Tibial nerve (tissue), 4 donors: Measurements from ENCODE around the gene MUC5AC. TPM values are rescaled to one million over a fixed set of nuclear protein-coding genes. Genes with fewer than 3 reads are reported as not detected.

Experiments
- DNase-seq, 2 donors: peaks; one replicate each; pipeline ENCODE4 v3.0.0-alpha.2; 2019; ENCODE audit warnings: low spot score in 2 of 2
- H3K27ac ChIP-seq, 4 donors: fragments of 200-600 bp; sonication (generic) in 3 of 4; one replicate each; pipeline ENCODE4 v1.5.1; 2017 to 2019; ENCODE audit warnings: mild to moderate bottlenecking in 1 of 4
- H3K27me3 ChIP-seq, 2 donors: fragments of 200-600 bp; sonication (generic) in 1 of 2; one replicate each; pipeline versions ENCODE4 v1.5.1 to v1.6.0; 2017 to 2019
- H3K36me3 ChIP-seq, 3 donors: fragments of 200-600 bp; sonication (generic); one replicate each; pipeline ENCODE4 v1.5.1; 2018 to 2019
- H3K4me1 ChIP-seq, 4 donors: fragments of 200-600 bp; sonication (generic) in 3 of 4; one replicate each; pipeline ENCODE4 v1.5.1; 2017 to 2019
- H3K4me3 ChIP-seq, 4 donors: fragments of 200-600 bp; sonication (generic) in 3 of 4; one replicate each; pipeline ENCODE4 v1.5.1; 2017 to 2019; ENCODE audit warnings: mild to moderate bottlenecking in 1 of 4, moderate library complexity in 1 of 4
- H3K9me3 ChIP-seq, 4 donors: fragments of 200-600 bp; sonication (generic) in 3 of 4; one replicate each; pipeline ENCODE4 v1.5.1; 2017 to 2019
- CTCF ChIP-seq, 5 experiments: fragments of 200-600 bp in 3 of 5; fragments of 450-650 bp in 2 of 5; sonication (generic) in 3 of 5; IDR thresholded peaks; one replicate each; pipeline ENCODE4 v1.5.1; 2016 to 2019; ENCODE audit warnings: antibody characterized with exemption in 5 of 5, mild to moderate bottlenecking in 3 of 5, moderate library complexity in 2 of 5
- EP300 ChIP-seq, 2 donors: sonication (generic); formaldehyde crosslinking; IDR thresholded peaks; one replicate each; pipeline ENCODE4 v1.6.1; 2017; ENCODE audit warnings: antibody characterized with exemption in 2 of 2, mild to moderate bottlenecking in 1 of 2
- POLR2A ChIP-seq, 2 donors: fragments of 450-650 bp; IDR thresholded peaks; one replicate each; pipeline ENCODE4 v1.6.1; 2017; ENCODE audit warnings: antibody characterized with exemption in 2 of 2, mild to moderate bottlenecking in 2 of 2, moderate library complexity in 2 of 2
- WGBS, 2 donors: methylation state at CpG; one replicate each; pipeline ENCODE4 v1.1.5; 2018; 5-methylcytosine and 5-hydroxymethylcytosine counted together
- total RNA-seq, 4 donors: library from RNA; depleted of rRNA; stranded (reverse); fragments of >200 nt; gene quantifications; one replicate each; pipeline ENCODE4 v1.1.0, GENCODE V29; 2016

The MUC5AC gene
- total RNA-seq, 4 donors from 2014 or later: not detected

- Histone ChIP-seq H3K4me3 (no peak overlapping the region), H3K4me1 (peaks cover 0 to 15% (median 0%) of the 10 kb centered on the region in 4 donors), H3K27me3 (peaks cover 0 to 19% of the 10 kb centered on the region in 2 donors), H3K9me3 (peaks cover 0 to 4% (median 0%) of the 10 kb centered on the region in 4 donors), H3K27ac (no peak overlapping the region), H3K36me3 (no peaks in the 10 kb centered on the region)
- WGBS, 2 donors: 82 to 93% methylated on average over 6 to 12 of the region's 22 CpGs
- TF ChIP-seq EP300 (IDR thresholded peaks at IDR 0.05): no peak
- no peak for TF ChIP-seq POLR2A (IDR thresholded peaks at IDR 0.05)
- TF ChIP-seq CTCF (IDR thresholded peaks at IDR 0.05): no peak
- DNase-seq: peak in 1 of 2 donors; percentile 6
Observed at GRCh38 chr11:1204381-1205101, 46.8 kb downstream of the MUC5AC start.

- peaks cover 0 to 15% (median 0%) of the 10 kb centered on the region in 4 donors for H3K4me1 ChIP-seq
- peaks cover 0 to 12% of the 10 kb centered on the region in 2 donors for H3K27me3 ChIP-seq
- no peak overlapping the region for H3K27ac ChIP-seq
- peaks cover 0 to 10% (median 0%) of the 10 kb centered on the region in 4 donors for H3K9me3 ChIP-seq
- WGBS, 2 donors: 75 to 76% methylated on average over 23 to 32 of the region's 35 CpGs
- no peaks in the 10 kb centered on the region for H3K36me3 ChIP-seq
- H3K4me3 ChIP-seq: no peak overlapping the region
- DNase-seq: peak in 1 of 2 donors; percentile 4
- TF ChIP-seq CTCF (IDR thresholded peaks at IDR 0.05): no peak
- TF ChIP-seq POLR2A (IDR thresholded peaks at IDR 0.05): no peak
- TF ChIP-seq EP300 (IDR thresholded peaks at IDR 0.05): no peak
Observed at GRCh38 chr11:1205121-1205986, 47.6 kb downstream of the MUC5AC start.

GRCh38 chr11:1205987-1206331 lies 48.2 kb downstream of the MUC5AC start:
- DNase-seq: peak in 1 of 2 donors; percentile 7
- Histone ChIP-seq H3K27ac (no peak overlapping the region), H3K4me3 (no peak overlapping the region), H3K9me3 (peaks cover 0 to 16% (median 0%) of the 10 kb centered on the region in 4 donors), H3K36me3 (no peaks in the 10 kb centered on the region), H3K4me1 (peaks cover 0 to 15% (median 0%) of the 10 kb centered on the region in 4 donors), H3K27me3 (peaks cover 0 to 12% of the 10 kb centered on the region in 2 donors)
- WGBS, 2 donors: 82 to 96% methylated on average over 8 of the region's 8 CpGs
- no peak for TF ChIP-seq CTCF (IDR thresholded peaks at IDR 0.05)
- TF ChIP-seq POLR2A (IDR thresholded peaks at IDR 0.05): no peak
- no peak for TF ChIP-seq EP300 (IDR thresholded peaks at IDR 0.05)

GRCh38 chr11:1206391-1207271 lies 48.9 kb downstream of the MUC5AC start:
- H3K27ac ChIP-seq: no peak overlapping the region
- no peak overlapping the region for H3K4me3 ChIP-seq
- peaks cover 0 to 12% of the 10 kb centered on the region in 2 donors for H3K27me3 ChIP-seq
- DNase-seq: peak in 1 of 2 donors; percentile 10
- H3K9me3 ChIP-seq: peaks cover 0 to 23% (median 3%) of the 10 kb centered on the region in 4 donors
- TF ChIP-seq POLR2A (IDR thresholded peaks at IDR 0.05) (no peak), CTCF (IDR thresholded peaks at IDR 0.05) (no peak), EP300 (IDR thresholded peaks at IDR 0.05) (no peak)
- no peaks in the 10 kb centered on the region for H3K36me3 ChIP-seq
- peaks cover 0 to 15% (median 0%) of the 10 kb centered on the region in 4 donors for H3K4me1 ChIP-seq
- WGBS, 2 donors: 86 to 91% methylated on average over 29 to 32 of the region's 38 CpGs
